Measurements from ENCODE around the gene OGT. TPM values are rescaled to one million over a fixed set of nuclear protein-coding genes. Genes with fewer than 3 reads are reported as not detected.

OGT gene
- total RNA-seq, 5 donors from 2014 or later (not counting 1 experiment from before 2014, with no cell fraction given) = 438 to 548 (median 460) TPM

- Histone ChIP-seq H3K27ac (ENCODE audit: low read length) (peak overlapping the region; percentile 92), H3K36me3 (ENCODE audit: control insufficient read depth in 2 of 2, extremely low read depth in 1 of 2, insufficient read depth in 1 of 2, low read length in 1 of 2) (no peaks in the 10 kb centered on the region), H3K27me3 (replicated peaks in 1 of 2; ENCODE audit: control insufficient read depth in 2 of 2, extremely low read depth in 1 of 2, insufficient read depth in 2 of 2, low read length in 1 of 2) (no peaks in the 10 kb centered on the region), H3K4me3 (ENCODE audit: control insufficient read depth in 1 of 2, extremely low read depth in 1 of 2, low read length in 1 of 2) (peak overlapping the region in 1 of 2 donors; percentile 26), H3K4me1 (ENCODE audit: control insufficient read depth in 1 of 2, extremely low read depth in 1 of 2, insufficient read depth in 2 of 2, low read length in 2 of 2) (peaks cover 3 to 78% of the 10 kb centered on the region in 2 experiments), H3K9me3 (no peaks in the 10 kb centered on the region)
- Mint-ChIP-seq H3K4me1 (peaks cover 62 to 66% (median 63%) of the 10 kb centered on the region in 3 donors), H3K27me3 (no peaks in the 10 kb centered on the region), H3K9me3 (no peaks in the 10 kb centered on the region), H3K27ac (peak overlapping the region; percentile 91 to 95), H3K4me3 (peak overlapping the region; percentile 34 to 74 (median 62)), H3K36me3 (no peaks in the 10 kb centered on the region)
- ATAC-seq (replicated peaks in 1 of 4) = peak; percentile 66 to 73 (median 71)
- ChIA-PET CTCF (interaction anchor here in 1 of 2 donors (0.5 to 1.7 kb wide), 6 partner anchors 11 to 522 kb away, joined by 3 to 5 read pairs (median 3); no protein-coding TSS in a partner anchor), POLR2A (interaction anchor here in 1 of 2 donors (0.6 kb wide), 1 partner anchor 114 kb away, joined by 3 read pairs; no protein-coding TSS in a partner anchor)
- 27% methylated on average over 6 of the region's 13 CpGs for WGBS (ENCODE audit: insufficient coverage)
- peak; percentile 40 to 80 (median 59) for DNase-seq
These were observed 89.9 kb downstream of the OGT start for GRCh38 chrX:71622576-71623450.

- ChIA-PET POLR2A (no interaction called here), CTCF (interaction anchor here in 1 of 2 donors (0.5 to 1.7 kb wide), 3 partner anchors 13 to 521 kb away, joined by 3 to 5 read pairs (median 3); no protein-coding TSS in a partner anchor)
- H3K4me1 ChIP-seq (ENCODE audit: control insufficient read depth in 1 of 2, extremely low read depth in 1 of 2, insufficient read depth in 2 of 2, low read length in 2 of 2) = peaks cover 3 to 68% of the 10 kb centered on the region in 2 experiments
- H3K9me3 ChIP-seq = no peaks in the 10 kb centered on the region
- no peak overlapping the region for H3K4me3 ChIP-seq (ENCODE audit: control insufficient read depth in 1 of 2, extremely low read depth in 1 of 2, low read length in 1 of 2)
- H3K27ac Mint-ChIP-seq = peak overlapping the region; percentile 91 to 95
- H3K27me3 ChIP-seq (replicated peaks in 1 of 2; ENCODE audit: control insufficient read depth in 2 of 2, extremely low read depth in 1 of 2, insufficient read depth in 2 of 2, low read length in 1 of 2) = no peaks in the 10 kb centered on the region
- peaks cover 53 to 59% (median 54%) of the 10 kb centered on the region in 3 donors for H3K4me1 Mint-ChIP-seq
- no CpG with 5 or more reads among the region's 3 CpGs for WGBS (ENCODE audit: insufficient coverage)
- H3K36me3 ChIP-seq (ENCODE audit: control insufficient read depth in 2 of 2, extremely low read depth in 1 of 2, insufficient read depth in 1 of 2, low read length in 1 of 2) = no peaks in the 10 kb centered on the region
- DNase-seq = peak in 1 of 35 experiments; percentile 59
- H3K27ac ChIP-seq (ENCODE audit: low read length) = peak overlapping the region; percentile 92
- no peak for ATAC-seq (replicated peaks in 1 of 4)
- H3K27me3 Mint-ChIP-seq = no peaks in the 10 kb centered on the region
- H3K4me3 Mint-ChIP-seq = peak overlapping the region in 2 of 3 donors; percentile 47 to 74
- no peaks in the 10 kb centered on the region for H3K9me3 Mint-ChIP-seq
- no peaks in the 10 kb centered on the region for H3K36me3 Mint-ChIP-seq
These were observed 90.8 kb downstream of the OGT start for GRCh38 chrX:71623714-71624113.

GRCh38 chrX:71625471-71625870 is 92.6 kb downstream of the OGT start:
- H3K4me1 ChIP-seq (ENCODE audit: control insufficient read depth in 1 of 2, extremely low read depth in 1 of 2, insufficient read depth in 2 of 2, low read length in 2 of 2) = peaks cover 0 to 59% of the 10 kb centered on the region in 2 experiments
- no peak overlapping the region for H3K4me3 ChIP-seq (ENCODE audit: control insufficient read depth in 1 of 2, extremely low read depth in 1 of 2, low read length in 1 of 2)
- DNase-seq (no peak), ATAC-seq (replicated peaks in 1 of 4) (no peak)
- no peaks in the 10 kb centered on the region for H3K36me3 ChIP-seq (ENCODE audit: control insufficient read depth in 2 of 2, extremely low read depth in 1 of 2, insufficient read depth in 1 of 2, low read length in 1 of 2)
- ChIA-PET POLR2A (no interaction called here), CTCF (no interaction called here)
- no peak overlapping the region for H3K4me3 Mint-ChIP-seq
- 100% methylated on average over 1 of the region's 5 CpGs for WGBS (ENCODE audit: insufficient coverage)
- H3K27ac Mint-ChIP-seq = no peak overlapping the region
- peaks cover 43 to 50% (median 43%) of the 10 kb centered on the region in 3 donors for H3K4me1 Mint-ChIP-seq
- H3K27me3 Mint-ChIP-seq = no peaks in the 10 kb centered on the region
- H3K9me3 ChIP-seq = no peaks in the 10 kb centered on the region
- no peaks in the 10 kb centered on the region for H3K27me3 ChIP-seq (replicated peaks in 1 of 2; ENCODE audit: control insufficient read depth in 2 of 2, extremely low read depth in 1 of 2, insufficient read depth in 2 of 2, low read length in 1 of 2)
- no peaks in the 10 kb centered on the region for H3K36me3 Mint-ChIP-seq
- no peak overlapping the region for H3K27ac ChIP-seq (ENCODE audit: low read length)
- no peaks in the 10 kb centered on the region for H3K9me3 Mint-ChIP-seq

Other genes with a start within 250 kb of the OGT start
- 100 to 1,000 TPM; 322 to 419 (median 348) TPM for gene NONO, start 249.5 kb upstream of the OGT start, total RNA-seq
- 1 to 10 TPM; 2.3 to 4.0 (median 3.0) TPM for gene ITGB1BP2, start 231.4 kb upstream of the OGT start, total RNA-seq
- 10 to 100 TPM; 61.4 to 70.0 (median 63.3) TPM for gene TAF1, start 166.7 kb upstream of the OGT start, total RNA-seq
- 1 to 10 TPM; 5.2 to 8.6 (median 5.6) TPM for gene GCNA, start 45.3 kb downstream of the OGT start, total RNA-seq
- 10 to 100 TPM; 12.5 to 41.5 (median 17.6) TPM for gene CXCR3, start 85.4 kb downstream of the OGT start, total RNA-seq
- gene CXorf49, start 185.2 kb downstream of the OGT start, total RNA-seq = not detected
- not detected for gene CXorf49B, start 230.2 kb downstream of the OGT start, total RNA-seq

Data from T-cell (primary cell).